Measurements from ENCODE around the gene ZNF579.
"Not testable (repeated sequence)": the region's sequence is repeated elsewhere in the genome, so short reads cannot be mapped to it uniquely, and the experiment has no call there.

The ZNF579 gene

GRCh38 chr19:55593096-55593772, 12.6 kb upstream of the ZNF579 start:
- DNase-seq: no peak

- DNase-seq: no peak
Observed at GRCh38 chr19:55592391-55593090, 11.9 kb upstream of the ZNF579 start.

- no peak for DNase-seq
Observed at GRCh38 chr19:55591555-55591954, 10.9 kb upstream of the ZNF579 start.

GRCh38 chr19:55590617-55591016, 10.0 kb upstream of the ZNF579 start:
- DNase-seq: no peak

GRCh38 chr19:55590109-55590508, 9.5 kb upstream of the ZNF579 start:
- no peak for DNase-seq

- no peak for DNase-seq
Observed at GRCh38 chr19:55588738-55589137, 8.1 kb upstream of the ZNF579 start.

- peak; percentile 95 for DNase-seq
Observed at GRCh38 chr19:55586976-55587668, 6.5 kb upstream of the ZNF579 start.

GRCh38 chr19:55585658-55586339, 5.2 kb upstream of the ZNF579 start:
- peak; percentile 44 for DNase-seq

GRCh38 chr19:55584871-55585270, 4.2 kb upstream of the ZNF579 start:
- DNase-seq: no peak

- not testable (repeated sequence) for DNase-seq
Observed at GRCh38 chr19:55583897-55584296, 3.2 kb upstream of the ZNF579 start.

- DNase-seq: not testable (repeated sequence)
Observed at GRCh38 chr19:55582284-55582683, 1.6 kb upstream of the ZNF579 start.

GRCh38 chr19:55581823-55582223, 1.2 kb upstream of the ZNF579 start:
- no peak for DNase-seq

GRCh38 chr19:55581145-55581822, 636 bp upstream of the ZNF579 start:
- DNase-seq: no peak

GRCh38 chr19:55579766-55580621, 654 bp downstream of the ZNF579 start:
- no peak for DNase-seq

- no peak for DNase-seq
Observed at GRCh38 chr19:55578761-55579747, 1.6 kb downstream of the ZNF579 start.

GRCh38 chr19:55578031-55578760, 2.5 kb downstream of the ZNF579 start:
- no peak for DNase-seq

- no peak for DNase-seq
Observed at GRCh38 chr19:55576746-55577145, 3.9 kb downstream of the ZNF579 start.

- not testable (repeated sequence) for DNase-seq
Observed at GRCh38 chr19:55573929-55574328, 6.7 kb downstream of the ZNF579 start.

- not testable (repeated sequence) for DNase-seq
Observed at GRCh38 chr19:55569477-55569876, 11.2 kb downstream of the ZNF579 start.
